ENCODE measurements around the gene STAB2.

DNA sequence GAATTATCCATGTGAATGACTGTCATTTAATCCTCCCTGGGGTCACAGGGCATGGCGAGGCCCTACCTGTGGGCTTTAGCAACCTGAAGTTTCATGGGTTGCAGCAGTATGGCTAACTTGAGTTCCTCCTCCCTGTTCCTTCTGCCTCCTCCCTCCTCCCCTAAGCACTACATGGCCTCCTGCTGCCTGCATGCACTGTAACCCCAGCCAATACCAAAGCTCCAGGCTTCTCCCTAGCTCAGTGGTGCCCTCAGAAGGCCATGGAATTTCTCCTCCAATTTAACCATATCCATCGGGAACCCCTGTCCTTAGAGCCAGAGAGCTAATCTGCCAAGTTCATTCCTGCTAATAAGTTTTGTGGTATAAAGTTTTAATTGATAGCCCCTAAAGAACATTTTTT lies 158.9 kb downstream of the STAB2 start:
- no peak for TF ChIP-seq EZH2 (IDR thresholded peaks at IDR 0.05; ENCODE audit: borderline replicate concordance, insufficient read depth, low read depth, low read length, poor library complexity, severe bottlenecking)
- TF ChIP-seq, protein P1, sequence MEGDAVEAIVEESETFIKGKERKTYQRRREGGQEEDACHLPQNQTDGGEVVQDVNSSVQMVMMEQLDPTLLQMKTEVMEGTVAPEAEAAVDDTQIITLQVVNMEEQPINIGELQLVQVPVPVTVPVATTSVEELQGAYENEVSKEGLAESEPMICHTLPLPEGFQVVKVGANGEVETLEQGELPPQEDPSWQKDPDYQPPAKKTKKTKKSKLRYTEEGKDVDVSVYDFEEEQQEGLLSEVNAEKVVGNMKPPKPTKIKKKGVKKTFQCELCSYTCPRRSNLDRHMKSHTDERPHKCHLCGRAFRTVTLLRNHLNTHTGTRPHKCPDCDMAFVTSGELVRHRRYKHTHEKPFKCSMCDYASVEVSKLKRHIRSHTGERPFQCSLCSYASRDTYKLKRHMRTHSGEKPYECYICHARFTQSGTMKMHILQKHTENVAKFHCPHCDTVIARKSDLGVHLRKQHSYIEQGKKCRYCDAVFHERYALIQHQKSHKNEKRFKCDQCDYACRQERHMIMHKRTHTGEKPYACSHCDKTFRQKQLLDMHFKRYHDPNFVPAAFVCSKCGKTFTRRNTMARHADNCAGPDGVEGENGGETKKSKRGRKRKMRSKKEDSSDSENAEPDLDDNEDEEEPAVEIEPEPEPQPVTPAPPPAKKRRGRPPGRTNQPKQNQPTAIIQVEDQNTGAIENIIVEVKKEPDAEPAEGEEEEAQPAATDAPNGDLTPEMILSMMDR (IDR thresholded peaks at IDR 0.05) = no peak
